GM06990 (cell line): ENCODE measurements around the gene THAP3.

Experiments
- DNase-seq: peaks from one replicate; pipeline ENCODE4 v3.0.0-alpha.2; 2011; ENCODE audit not compliant: insufficient read length; ENCODE audit errors: extremely low read depth
- H3K27me3 ChIP-seq: replicated peaks from 2 replicates; pipeline ENCODE4 v1.6.0; 2011; ENCODE audit warnings: low read length; ENCODE audit not compliant: control insufficient read depth, insufficient read depth
- H3K36me3 ChIP-seq: 2 replicates; pipeline ENCODE4 v1.5.1; 2011; ENCODE audit warnings: low read length; ENCODE audit not compliant: control insufficient read depth, insufficient read depth
- H3K4me3 ChIP-seq: replicated peaks from 2 replicates; pipeline ENCODE4 v1.5.1; 2011; ENCODE audit warnings: low read depth, mild to moderate bottlenecking, control low read depth, low read length
- TF ChIP-seq, protein P1 (sequence below): IDR thresholded peaks from 2 replicates; pipeline ENCODE4 v1.5.1; 2011; ENCODE audit warnings: low read length, control low read depth, mild to moderate bottlenecking, inconsistent platforms; ENCODE audit not compliant: insufficient read depth, poor library complexity, severe bottlenecking

The THAP3 gene

GRCh38 chr1:6614019-6614928, 10.4 kb upstream of the THAP3 start:
- Histone ChIP-seq H3K4me3 (peak overlapping the region; percentile 74), H3K27me3 (no peaks in the 10 kb centered on the region), H3K36me3 (no peaks in the 10 kb centered on the region; the same call in 1 of the 2 replicates)
- no peak for DNase-seq
- TF ChIP-seq, protein P1, sequence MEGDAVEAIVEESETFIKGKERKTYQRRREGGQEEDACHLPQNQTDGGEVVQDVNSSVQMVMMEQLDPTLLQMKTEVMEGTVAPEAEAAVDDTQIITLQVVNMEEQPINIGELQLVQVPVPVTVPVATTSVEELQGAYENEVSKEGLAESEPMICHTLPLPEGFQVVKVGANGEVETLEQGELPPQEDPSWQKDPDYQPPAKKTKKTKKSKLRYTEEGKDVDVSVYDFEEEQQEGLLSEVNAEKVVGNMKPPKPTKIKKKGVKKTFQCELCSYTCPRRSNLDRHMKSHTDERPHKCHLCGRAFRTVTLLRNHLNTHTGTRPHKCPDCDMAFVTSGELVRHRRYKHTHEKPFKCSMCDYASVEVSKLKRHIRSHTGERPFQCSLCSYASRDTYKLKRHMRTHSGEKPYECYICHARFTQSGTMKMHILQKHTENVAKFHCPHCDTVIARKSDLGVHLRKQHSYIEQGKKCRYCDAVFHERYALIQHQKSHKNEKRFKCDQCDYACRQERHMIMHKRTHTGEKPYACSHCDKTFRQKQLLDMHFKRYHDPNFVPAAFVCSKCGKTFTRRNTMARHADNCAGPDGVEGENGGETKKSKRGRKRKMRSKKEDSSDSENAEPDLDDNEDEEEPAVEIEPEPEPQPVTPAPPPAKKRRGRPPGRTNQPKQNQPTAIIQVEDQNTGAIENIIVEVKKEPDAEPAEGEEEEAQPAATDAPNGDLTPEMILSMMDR, result no peak

DNA sequence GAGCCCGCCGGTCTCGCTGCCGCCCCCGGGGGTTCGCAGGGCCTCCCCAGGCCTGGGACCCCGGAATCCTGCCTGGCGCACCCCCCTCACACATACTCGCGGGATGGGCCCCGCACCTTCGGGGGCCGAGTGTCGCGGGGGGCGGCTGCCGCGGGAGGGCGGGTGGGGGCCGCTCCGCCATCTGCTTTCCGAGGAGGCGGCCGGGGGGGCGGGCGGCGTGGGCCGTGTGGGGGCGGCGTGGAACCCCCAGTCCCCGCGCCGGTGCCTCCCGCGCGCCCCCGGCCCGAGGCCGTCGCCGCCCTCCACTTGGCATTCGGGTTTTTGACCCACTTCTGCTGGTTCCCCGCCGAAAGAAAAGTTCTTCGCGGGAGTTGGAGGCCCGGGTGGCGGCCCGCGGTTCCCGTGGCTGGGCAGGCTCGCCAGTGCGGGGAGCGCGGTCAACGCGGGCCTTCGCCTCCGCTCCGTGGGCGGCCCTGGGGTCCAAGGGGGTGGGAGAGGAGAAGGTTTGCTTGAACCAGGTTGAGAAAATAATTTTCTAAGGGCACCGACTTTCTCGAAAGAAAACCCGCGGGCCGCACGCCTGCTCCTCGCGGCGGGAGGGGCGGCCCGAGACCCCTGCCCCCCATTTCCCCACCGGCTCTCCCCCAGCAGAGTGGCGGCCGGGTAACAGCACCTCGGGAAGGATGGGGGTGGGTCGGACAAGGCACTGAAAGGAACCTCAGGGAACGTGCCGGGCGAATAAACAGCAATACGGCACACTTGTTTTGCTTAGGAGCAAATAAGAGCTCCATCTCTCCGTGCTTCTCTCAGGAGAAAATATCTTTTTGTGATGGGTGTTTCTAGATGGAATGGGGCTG, 9.5 kb upstream of the THAP3 start:
- H3K36me3 ChIP-seq, result peaks cover 3% of the 10 kb centered on the region; the same call in 1 of the 2 replicates
- no peaks in the 10 kb centered on the region for H3K27me3 ChIP-seq
- no peak for DNase-seq
- TF ChIP-seq, protein P1, result no peak
- peak overlapping the region; percentile 74 for H3K4me3 ChIP-seq

DNA sequence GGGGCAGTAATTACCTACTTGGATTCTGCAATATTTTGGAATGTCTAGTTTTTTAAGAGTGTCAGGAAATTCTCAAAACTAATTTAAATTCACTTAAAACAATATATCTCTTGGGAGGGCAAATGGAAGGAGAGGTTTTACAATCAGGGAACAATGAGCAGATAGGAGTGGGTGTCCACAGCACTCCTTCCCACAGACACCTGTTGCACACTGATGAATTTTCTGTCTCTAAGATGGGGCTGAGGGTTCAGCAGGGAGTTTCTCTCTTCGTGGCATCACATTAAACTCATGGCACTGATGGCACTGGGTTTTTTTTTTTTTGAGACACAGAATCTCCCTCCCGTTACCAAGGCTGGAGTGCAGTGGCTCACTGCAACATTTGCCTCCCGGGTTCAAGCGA, 5.6 kb upstream of the THAP3 start:
- Histone ChIP-seq H3K36me3 (peaks cover 14% of the 10 kb centered on the region), H3K4me3 (no peak overlapping the region), H3K27me3 (no peaks in the 10 kb centered on the region)
- DNase-seq, result no peak
- TF ChIP-seq, protein P1, result no peak

GRCh38 chr1:6621429-6622391, 3.0 kb upstream of the THAP3 start:
- TF ChIP-seq, protein P1, result no peak
- peaks cover 14% of the 10 kb centered on the region for H3K36me3 ChIP-seq

More at GRCh38 chr1:6621429-6622391, 3.0 kb upstream of the THAP3 start:
- DNase-seq, result no peak
- Histone ChIP-seq H3K4me3 (no peak overlapping the region), H3K27me3 (no peaks in the 10 kb centered on the region)
